ENCODE measurements around the gene MLN. TPM values are rescaled to one million over a fixed set of nuclear protein-coding genes. Genes with fewer than 3 reads are reported as not detected.

The MLN gene
- total RNA-seq, 6 experiments from 2014 or later, result not detected

DNA sequence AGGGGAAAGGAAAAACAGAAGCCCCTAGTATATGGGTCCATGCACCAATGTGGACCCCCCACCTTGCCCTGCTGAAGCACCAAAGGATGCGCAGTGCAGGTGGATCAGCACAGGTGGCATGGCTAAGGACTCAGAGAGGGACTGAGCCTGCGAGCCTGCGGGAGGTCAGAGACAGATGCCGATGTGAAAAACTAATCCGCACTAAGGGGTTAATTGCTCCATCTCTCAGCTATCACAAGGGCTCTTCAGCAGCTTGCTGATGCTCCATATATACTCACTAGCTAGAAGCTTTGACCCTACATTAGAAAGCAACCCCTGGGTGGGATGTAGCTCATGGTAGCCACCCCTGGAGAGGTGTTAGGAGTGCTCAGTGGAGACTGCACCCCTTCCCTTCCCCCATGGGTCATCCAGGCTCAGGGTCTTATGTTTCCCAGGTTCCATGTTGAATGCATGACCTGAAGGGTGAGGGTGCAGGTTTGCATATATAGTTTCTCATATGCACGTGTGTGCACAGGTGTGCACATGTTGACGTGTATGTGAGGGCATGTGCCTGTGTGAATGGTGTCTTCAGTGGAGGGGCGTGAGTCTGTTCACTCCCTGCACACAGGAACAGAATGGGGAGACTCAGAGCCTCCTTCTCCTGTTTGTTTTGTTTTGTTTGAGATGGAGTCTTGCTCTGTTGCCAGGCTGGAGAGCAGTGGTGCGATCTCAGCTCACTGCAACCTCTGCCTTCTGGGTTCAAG lies 43.7 kb downstream of the MLN start:
- Histone ChIP-seq H3K27me3 (no peaks in the 10 kb centered on the region), H3K9me3 (no peaks in the 10 kb centered on the region), H3K4me3 (no peak overlapping the region), H3K36me3 (no peaks in the 10 kb centered on the region), H3K27ac (no peak overlapping the region), H3K4me1 (peaks cover 0 to 36% (median 10%) of the 10 kb centered on the region in 4 donors)
- TF ChIP-seq POLR2A (IDR thresholded peaks at IDR 0.05), result no peak
- TF ChIP-seq, protein P1, sequence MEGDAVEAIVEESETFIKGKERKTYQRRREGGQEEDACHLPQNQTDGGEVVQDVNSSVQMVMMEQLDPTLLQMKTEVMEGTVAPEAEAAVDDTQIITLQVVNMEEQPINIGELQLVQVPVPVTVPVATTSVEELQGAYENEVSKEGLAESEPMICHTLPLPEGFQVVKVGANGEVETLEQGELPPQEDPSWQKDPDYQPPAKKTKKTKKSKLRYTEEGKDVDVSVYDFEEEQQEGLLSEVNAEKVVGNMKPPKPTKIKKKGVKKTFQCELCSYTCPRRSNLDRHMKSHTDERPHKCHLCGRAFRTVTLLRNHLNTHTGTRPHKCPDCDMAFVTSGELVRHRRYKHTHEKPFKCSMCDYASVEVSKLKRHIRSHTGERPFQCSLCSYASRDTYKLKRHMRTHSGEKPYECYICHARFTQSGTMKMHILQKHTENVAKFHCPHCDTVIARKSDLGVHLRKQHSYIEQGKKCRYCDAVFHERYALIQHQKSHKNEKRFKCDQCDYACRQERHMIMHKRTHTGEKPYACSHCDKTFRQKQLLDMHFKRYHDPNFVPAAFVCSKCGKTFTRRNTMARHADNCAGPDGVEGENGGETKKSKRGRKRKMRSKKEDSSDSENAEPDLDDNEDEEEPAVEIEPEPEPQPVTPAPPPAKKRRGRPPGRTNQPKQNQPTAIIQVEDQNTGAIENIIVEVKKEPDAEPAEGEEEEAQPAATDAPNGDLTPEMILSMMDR (IDR thresholded peaks at IDR 0.05), result no peak
- intact Hi-C loops (cut with DNase I), result loop anchor here (5.0 to 10.0 kb wide), 4 partner anchors 45 to 395 kb away; partner anchors contain the start of genes UQCC2 (in 2 of the 2) and BAK1 (in 1 of the 2)
- WGBS (ENCODE audit: insufficient coverage, low coverage, low lambda C conversion rate, missing lambda C conversion rate), result 77% methylated on average over 3 of the region's 9 CpGs
- no peak for ATAC-seq
- DNase-seq, result no peak

DNA sequence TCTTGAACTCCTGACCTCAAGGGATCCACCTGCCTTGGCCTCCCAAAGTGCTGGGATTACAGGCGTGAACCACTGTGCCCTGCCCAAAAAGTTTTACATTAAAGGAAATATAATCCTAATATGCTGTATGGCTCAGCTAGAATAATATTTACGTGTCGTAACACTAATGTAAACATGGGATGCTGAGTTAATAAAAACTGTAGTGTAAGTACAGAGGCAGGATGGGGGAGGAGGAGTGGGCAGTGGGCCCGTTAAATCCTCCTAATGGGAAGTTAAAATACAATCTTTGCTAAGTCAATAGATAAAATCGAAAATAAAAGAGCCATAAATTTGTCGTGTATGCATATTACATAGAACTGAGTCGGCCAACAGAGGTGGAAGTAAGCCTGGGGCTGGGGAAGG lies 45.0 kb downstream of the MLN start:
- H3K9me3 ChIP-seq, result no peaks in the 10 kb centered on the region
- DNase-seq, result no peak
- intact Hi-C loops (cut with DNase I), result no loop called here
- peak overlapping the region in 1 of 3 donors; percentile 25 for H3K27ac ChIP-seq
- H3K27me3 ChIP-seq, result no peaks in the 10 kb centered on the region
- no peak for TF ChIP-seq POLR2A (IDR thresholded peaks at IDR 0.05)
- TF ChIP-seq, protein P1 (IDR thresholded peaks at IDR 0.05), result no peak
- 23% methylated on average over 7 of the region's 7 CpGs for WGBS (ENCODE audit: insufficient coverage, low coverage, low lambda C conversion rate, missing lambda C conversion rate)
- no peaks in the 10 kb centered on the region for H3K36me3 ChIP-seq
- ATAC-seq, result peak in 1 of 4 donors; percentile 12
- H3K4me3 ChIP-seq, result no peak overlapping the region
- H3K4me1 ChIP-seq, result peaks cover 0 to 36% (median 10%) of the 10 kb centered on the region in 4 donors

GRCh38 chr6:33757906-33758305 lies 45.9 kb downstream of the MLN start:
- Histone ChIP-seq H3K4me1 (peaks cover 0 to 36% (median 10%) of the 10 kb centered on the region in 4 donors), H3K36me3 (no peaks in the 10 kb centered on the region), H3K9me3 (no peaks in the 10 kb centered on the region), H3K4me3 (no peak overlapping the region), H3K27ac (no peak overlapping the region), H3K27me3 (no peaks in the 10 kb centered on the region)
- DNase-seq (no peak), ATAC-seq (no peak)
- intact Hi-C loops (cut with DNase I), result no loop called here
- WGBS (ENCODE audit: insufficient coverage, low coverage, low lambda C conversion rate, missing lambda C conversion rate), result 83% methylated on average over 4 of the region's 10 CpGs
- TF ChIP-seq, protein P1 (IDR thresholded peaks at IDR 0.05), result no peak
- TF ChIP-seq POLR2A (IDR thresholded peaks at IDR 0.05), result no peak

DNA sequence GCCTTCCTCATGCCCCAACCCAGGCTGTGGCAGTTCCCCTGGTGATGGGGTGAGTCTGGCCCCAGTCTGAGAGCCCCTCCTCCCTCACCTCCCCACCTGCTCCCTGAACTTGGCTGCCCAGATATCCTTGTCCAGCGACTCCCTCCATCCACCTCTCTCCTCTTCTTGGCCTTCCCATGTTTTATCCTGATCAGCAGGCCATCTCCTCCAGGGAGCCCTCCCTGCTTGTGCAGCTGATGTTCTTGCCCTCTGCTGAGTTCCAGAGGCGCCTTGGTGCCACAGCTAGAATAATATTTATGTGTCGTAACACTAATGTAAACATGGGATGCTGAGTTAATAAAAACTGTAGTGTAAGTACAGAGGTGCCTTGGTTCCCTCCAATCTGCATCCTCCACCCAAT lies 46.7 kb downstream of the MLN start:
- H3K9me3 ChIP-seq, result no peaks in the 10 kb centered on the region
- no peaks in the 10 kb centered on the region for H3K36me3 ChIP-seq
- intact Hi-C loops (cut with DNase I), result no loop called here
- no peak overlapping the region for H3K4me3 ChIP-seq
- ATAC-seq (no peak), DNase-seq (no peak)
- no peak for TF ChIP-seq POLR2A (IDR thresholded peaks at IDR 0.05)
- TF ChIP-seq, protein P1 (IDR thresholded peaks at IDR 0.05), result no peak
- 59% methylated on average over 2 of the region's 3 CpGs for WGBS (ENCODE audit: insufficient coverage, low coverage, low lambda C conversion rate, missing lambda C conversion rate)
- no peak overlapping the region for H3K27ac ChIP-seq
- no peaks in the 10 kb centered on the region for H3K27me3 ChIP-seq
- peaks cover 0 to 38% (median 7%) of the 10 kb centered on the region in 4 donors for H3K4me1 ChIP-seq
